NCI-H82 treated with DMSO at 0.1 percent for 48 hours (cell line): ENCODE data around the gene LRIG1.

ENCODE experiments used
- DNase-seq: peaks from one replicate; lab custom pipeline; 2025; ENCODE audit not compliant: unreplicated experiment; lab: John Stamatoyannopoulos, UW

LRIG1 gene

DNA sequence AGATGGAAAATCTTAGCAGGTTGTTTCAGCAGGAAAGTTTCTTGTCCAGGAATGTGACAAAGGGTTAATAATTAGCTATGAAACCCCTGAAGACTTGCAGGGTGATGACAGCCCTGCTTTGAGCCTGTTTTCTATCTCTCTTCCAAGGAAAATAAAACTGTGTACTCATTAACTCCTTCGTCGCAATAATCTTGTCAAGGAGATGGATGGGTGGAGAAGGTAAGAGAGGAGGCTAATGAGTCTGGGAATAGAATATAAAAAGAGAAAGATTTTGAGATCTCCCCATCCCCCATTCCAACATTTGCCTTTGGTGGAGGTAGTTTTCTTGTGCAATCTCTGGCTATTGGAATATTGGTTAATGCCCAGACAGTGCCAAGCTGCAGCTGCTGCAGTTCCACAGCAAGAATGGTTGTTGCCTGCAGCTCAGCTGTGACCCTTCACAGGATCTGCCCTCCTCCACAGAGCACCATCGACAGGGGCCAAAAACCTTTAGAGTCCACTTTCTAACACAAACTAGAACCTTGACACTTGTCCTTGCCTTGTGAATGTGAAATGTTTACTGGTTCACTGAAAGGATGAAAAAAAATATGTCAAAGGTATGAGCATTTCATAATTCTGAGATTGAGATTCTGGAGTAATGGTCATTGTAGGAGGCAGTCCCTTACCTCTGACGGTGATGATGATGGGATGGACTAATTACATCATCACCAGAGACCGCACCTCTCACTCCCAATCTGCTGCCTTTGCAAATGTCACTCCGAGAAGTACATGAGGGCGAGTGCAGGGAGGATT lies 4.2 kb upstream of the LRIG1 start:
- DNase-seq = no peak

GRCh38 chr3:66502981-66503380 lies 2.2 kb upstream of the LRIG1 start:
- DNase-seq = no peak

- DNase-seq = no peak
Measured at GRCh38 chr3:66502245-66502874, 1.5 kb upstream of the LRIG1 start.

GRCh38 chr3:66501483-66502244 lies 842 bp upstream of the LRIG1 start:
- no peak for DNase-seq

- no peak for DNase-seq
Measured at GRCh38 chr3:66499881-66500575, 794 bp downstream of the LRIG1 start.

DNA sequence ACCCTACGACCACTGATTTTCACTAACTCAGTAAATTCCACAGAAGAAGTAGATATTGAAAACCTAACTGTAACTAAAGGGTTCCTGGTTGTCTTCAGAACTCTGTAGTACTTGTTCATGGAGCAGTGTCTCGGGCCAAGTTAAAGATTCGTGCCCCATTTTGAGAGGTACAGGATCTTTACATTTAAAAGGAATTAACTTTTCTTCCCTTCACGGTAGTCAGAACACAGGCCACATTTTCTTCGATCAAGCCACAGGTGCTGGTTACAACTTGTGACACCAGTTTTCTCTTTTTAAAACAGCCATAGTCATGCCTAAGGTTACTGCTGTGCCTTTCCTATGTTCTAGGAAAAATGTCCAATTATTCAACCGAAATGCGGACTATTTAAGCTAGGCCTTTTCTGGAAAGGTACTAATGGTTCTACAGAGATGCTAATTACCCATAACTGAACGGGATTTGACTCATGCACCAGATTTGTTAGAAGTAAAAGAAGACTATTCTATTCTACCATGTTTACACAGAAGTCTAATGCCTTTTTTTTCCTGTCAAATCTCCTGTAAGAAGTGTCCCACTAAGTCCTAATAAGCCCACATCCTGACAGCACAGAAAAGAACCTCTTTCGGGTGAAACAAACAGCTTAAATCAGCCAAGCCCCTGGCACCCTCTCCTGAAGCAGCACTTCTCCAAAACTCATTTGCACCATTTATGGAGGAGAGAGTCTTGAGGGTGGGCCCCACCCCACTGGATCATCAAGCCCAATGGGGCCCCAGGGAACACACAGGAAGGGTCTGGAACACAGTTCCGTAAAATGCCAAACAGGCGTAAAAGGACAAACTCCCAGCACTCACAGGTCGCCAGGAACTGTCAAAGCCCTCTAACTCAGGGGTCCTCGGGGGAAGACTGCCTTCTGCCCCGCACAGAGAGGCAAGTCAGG lies 1.9 kb downstream of the LRIG1 start:
- no peak for DNase-seq

DNA sequence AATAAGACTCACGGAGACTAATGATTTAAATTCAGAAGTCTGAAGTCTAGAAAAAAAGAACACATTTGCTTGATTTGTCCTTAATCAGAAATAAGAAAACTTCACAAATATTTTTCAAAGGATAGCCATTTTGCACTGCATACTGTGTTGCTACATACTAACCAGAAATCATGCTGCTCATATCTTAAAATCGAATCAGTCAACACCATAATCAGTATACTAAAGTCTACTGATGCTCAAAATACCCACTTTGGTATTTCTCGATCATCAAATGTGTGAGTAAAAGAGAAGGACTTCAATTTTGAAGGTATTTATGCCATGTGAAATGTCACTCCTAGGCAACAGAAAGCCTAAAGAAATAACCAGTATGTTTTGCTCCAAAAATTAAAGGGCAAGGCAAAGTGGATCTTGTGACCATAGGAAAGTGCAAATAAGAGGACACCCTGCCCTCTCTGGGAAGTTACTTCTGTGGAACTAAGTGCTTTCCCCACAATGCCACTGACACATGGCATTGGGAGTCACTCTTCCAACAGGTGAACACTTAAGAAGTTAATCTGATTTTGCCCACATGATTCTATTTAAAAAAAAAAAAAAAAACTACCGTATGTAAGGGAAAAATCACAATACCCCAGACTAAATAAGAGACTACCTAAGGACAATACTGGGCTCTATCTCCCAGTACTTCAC lies 2.7 kb downstream of the LRIG1 start:
- no peak for DNase-seq

GRCh38 chr3:66497288-66497984 lies 3.4 kb downstream of the LRIG1 start:
- no peak for DNase-seq

- DNase-seq = no peak
Measured at GRCh38 chr3:66496746-66497145, 4.1 kb downstream of the LRIG1 start.

DNA sequence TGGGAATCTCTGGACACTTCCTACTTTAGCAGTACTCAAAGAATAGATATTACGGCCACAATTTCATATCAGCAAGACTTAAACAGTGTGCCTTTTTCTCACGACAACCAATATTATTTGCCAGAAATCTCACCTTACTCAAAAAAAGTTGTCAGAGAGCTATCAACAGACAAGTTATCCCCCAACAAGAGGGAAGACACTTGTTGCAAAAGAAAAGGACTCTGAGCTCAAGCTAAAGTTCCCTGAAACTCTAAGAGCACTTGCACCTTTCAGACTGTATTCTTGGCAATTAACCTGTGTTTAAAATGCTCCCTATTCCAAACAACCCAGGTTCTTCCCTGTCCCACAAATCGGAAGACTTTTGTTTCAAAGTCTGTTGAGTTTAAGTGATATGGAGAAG lies 4.5 kb downstream of the LRIG1 start:
- DNase-seq = no peak

DNA sequence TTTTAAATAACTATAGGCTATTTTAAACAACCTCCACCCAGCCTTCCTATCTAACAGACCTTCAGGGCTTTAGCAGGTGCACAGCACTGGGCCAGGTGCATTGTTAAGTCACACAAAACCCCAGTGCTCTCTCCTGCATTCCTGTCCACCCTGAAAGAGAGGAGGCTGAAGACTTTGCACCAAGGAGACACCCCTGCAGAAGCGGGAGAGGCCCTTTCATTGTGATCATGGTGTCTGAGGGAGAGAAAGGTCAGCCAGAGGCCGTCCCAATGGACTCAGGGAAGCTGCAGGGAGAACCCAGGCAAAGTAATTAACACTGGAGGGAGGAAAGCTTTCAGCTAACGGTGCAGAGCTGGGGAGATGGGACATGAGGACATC lies 5.2 kb downstream of the LRIG1 start:
- no peak for DNase-seq

DNA sequence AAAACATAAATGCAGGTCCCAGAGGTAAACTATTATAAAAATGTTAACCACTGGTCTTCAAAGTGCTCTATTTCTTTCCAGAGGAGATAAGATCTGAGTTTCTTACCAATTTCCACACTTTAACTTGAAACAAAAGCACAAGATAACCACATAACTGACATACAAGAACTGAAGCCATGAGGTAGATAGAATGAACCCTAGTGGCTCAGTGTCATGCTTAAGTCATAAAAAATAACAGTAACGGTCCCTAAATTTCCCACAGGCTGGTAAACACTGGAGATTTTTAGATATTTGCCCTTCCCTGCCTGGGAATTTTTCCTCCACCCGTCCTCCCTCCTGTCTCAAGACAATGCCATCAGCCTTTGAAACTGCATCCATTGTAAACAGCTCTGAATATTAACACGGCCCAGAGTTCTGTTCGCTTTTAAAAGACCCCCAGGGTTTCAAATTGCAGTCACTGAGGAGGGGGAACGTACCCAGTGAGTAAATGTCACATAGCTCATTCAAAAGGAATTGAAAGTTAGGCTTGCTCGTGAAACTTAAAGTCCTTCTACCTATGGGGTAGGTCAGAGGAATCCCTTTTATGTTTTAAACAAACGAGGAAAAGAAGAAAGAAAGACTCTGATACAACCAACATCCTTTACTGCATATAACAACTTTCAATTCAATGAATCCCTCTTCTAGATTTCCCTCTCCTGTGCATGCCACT lies 5.7 kb downstream of the LRIG1 start:
- no peak for DNase-seq

GRCh38 chr3:66493458-66494099 lies 7.2 kb downstream of the LRIG1 start:
- no peak for DNase-seq

DNA sequence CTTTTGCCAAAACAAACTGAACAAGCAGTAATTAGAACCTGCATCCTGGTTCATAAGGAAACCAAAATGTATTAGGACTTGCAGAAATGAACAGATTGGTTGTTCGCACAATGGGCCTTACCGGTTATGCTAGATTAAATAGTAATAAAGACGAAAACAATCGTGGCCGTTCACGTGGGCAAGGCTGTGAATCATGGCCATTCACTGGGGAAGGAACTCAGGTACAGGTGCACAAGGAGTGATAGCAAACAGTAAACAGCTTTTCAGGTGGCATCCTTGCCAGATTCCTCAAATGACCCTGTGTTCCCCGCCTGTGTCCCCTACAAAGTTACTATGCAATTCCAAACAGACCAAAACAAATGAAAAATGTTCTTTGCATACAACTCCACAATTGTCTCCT lies 8.2 kb downstream of the LRIG1 start:
- no peak for DNase-seq

DNA sequence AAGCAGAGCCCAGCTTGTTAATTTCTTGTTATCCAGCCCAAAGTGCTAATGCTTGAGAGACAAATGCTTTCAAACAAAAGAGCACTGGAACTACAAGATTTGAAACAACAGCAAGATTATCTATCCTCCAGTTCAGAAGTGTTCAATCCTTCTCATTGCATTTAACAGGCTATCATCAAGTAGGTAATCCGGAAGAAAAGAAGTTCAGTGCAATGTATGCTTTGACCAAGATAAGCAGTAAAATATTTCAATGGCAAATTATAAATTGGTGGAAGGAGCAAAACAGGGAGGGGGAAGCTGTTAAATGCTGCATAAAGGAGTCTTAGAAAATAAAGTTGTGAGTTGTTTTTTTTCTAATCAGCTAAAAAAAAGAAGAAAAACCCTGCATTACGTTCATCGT lies 8.8 kb downstream of the LRIG1 start:
- no peak for DNase-seq

GRCh38 chr3:66490984-66491383 lies 9.8 kb downstream of the LRIG1 start:
- DNase-seq = no peak

DNA sequence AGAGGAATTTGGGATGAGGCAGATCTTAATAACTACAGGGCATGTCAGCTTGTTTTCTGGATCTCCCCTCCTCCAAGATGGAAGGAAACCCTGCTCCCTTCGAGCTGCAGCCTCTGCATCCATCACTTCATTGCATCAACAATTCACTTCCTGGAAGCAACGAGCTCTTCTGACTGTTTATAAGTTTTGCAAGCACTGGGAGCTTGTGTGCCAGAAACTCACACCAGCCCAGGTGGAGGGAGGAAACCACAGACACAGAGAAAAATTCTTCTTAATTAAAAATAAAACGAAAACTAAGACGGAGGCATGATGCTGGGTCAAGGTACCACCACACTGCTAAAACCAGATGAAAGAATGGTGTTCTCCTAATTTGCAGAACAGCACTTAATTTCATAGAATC lies 10.6 kb downstream of the LRIG1 start:
- DNase-seq = no peak

GRCh38 chr3:66489581-66489980 lies 11.2 kb downstream of the LRIG1 start:
- no peak for DNase-seq
